ENCODE measurements around the gene RAX2.

DNA sequence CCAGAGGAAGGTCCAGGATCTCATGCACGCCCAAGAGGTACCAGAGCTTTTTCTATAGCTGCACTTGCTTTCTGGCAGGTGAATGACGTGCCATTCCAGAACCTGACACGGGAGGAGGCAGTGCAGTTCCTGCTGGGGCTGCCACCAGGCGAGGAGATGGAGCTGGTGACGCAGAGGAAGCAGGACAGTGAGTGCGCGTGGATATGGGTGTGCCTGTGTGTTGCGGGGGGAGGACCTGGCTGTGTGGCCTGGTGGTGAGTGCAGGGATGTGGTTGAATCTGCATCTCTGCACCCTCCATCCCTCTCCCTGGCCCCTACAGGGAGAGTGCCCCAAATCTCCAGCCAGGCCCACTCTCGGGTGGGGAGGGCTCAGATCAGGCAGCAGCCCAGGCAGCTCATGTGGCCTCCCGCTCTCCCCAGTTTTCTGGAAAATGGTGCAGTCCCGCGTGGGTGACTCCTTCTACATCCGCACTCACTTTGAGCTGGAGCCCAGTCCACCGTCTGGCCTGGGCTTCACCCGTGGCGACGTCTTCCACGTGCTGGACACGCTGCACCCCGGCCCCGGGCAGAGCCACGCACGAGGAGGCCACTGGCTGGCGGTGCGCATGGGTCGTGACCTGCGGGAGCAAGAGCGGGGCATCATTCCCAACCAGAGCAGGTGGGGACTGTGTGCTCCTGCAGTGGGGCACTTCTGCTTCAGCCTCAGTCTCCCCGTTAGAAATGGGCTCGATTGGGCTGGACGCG, 33.4 kb downstream of the RAX2 start:
- TF ChIP-seq, protein P1, sequence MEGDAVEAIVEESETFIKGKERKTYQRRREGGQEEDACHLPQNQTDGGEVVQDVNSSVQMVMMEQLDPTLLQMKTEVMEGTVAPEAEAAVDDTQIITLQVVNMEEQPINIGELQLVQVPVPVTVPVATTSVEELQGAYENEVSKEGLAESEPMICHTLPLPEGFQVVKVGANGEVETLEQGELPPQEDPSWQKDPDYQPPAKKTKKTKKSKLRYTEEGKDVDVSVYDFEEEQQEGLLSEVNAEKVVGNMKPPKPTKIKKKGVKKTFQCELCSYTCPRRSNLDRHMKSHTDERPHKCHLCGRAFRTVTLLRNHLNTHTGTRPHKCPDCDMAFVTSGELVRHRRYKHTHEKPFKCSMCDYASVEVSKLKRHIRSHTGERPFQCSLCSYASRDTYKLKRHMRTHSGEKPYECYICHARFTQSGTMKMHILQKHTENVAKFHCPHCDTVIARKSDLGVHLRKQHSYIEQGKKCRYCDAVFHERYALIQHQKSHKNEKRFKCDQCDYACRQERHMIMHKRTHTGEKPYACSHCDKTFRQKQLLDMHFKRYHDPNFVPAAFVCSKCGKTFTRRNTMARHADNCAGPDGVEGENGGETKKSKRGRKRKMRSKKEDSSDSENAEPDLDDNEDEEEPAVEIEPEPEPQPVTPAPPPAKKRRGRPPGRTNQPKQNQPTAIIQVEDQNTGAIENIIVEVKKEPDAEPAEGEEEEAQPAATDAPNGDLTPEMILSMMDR (IDR thresholded peaks at IDR 0.05; ENCODE audit: low read length), result no peak
- TF ChIP-seq EZH2 (optimal IDR thresholded peaks at IDR 0.05; ENCODE audit: low read depth, low read length) (no peak), EZH2phosphoT487 (IDR thresholded peaks at IDR 0.05; ENCODE audit: low read length) (no peak)
